ENCODE measurements around the gene TOB2.
"Not testable (repeated sequence)": the region's sequence is repeated elsewhere in the genome, so short reads cannot be mapped to it uniquely, and the experiment has no call there.

The TOB2 gene

DNA sequence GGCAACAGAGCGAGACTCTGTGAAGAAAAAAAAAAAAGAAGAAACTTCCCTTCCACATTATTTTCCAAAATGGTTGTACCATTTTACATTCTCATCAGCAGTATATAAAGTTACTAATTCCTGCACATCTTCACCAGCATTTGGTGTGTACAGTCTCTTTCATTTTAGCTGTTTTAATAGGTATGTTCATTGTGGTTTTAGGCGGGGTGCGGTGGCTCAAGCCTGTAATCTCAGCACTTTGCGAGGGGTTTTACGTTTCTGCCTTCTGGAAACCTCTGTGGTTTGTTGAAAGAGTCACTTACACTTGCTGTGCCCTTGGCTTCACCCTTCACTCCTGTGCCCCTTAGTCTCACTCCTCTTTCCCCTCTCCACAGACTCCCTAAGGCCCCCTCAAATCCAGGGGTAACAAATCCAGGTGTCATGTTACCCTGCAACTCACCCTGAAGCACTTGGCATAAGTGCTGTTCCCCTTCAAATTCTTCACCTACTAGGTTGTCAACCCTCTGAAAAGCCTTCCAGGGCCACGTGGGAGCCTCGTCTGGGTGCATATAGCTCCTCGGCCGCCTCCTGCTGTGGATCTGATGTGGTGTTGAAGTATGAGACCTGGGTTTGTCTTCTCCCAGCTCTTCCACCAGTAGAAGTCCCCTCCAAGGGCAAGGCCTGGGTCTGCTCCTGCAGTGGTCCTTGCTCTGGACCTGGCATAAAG lies 20.8 kb downstream of the TOB2 start:
- no peak for DNase-seq

DNA sequence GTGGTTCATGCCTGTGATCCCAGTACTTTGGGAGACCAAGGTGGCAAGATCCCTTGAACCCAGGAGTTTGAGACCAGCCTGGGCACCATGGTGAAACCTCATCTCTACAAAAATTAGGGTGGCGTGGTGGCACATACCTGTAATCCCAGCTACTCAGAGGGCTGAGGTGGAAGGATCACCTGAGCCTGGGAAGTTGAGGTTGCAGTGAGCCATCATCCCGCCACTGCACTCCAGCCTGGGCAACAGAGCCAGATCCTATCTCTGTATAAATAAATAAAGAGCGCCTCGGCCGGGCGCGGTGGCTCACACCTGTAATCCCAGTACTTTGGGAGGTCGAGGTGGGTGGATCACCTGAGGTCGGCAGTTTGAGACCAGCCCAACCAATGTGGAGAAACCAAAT lies 27.9 kb downstream of the TOB2 start:
- no peak for DNase-seq

DNA sequence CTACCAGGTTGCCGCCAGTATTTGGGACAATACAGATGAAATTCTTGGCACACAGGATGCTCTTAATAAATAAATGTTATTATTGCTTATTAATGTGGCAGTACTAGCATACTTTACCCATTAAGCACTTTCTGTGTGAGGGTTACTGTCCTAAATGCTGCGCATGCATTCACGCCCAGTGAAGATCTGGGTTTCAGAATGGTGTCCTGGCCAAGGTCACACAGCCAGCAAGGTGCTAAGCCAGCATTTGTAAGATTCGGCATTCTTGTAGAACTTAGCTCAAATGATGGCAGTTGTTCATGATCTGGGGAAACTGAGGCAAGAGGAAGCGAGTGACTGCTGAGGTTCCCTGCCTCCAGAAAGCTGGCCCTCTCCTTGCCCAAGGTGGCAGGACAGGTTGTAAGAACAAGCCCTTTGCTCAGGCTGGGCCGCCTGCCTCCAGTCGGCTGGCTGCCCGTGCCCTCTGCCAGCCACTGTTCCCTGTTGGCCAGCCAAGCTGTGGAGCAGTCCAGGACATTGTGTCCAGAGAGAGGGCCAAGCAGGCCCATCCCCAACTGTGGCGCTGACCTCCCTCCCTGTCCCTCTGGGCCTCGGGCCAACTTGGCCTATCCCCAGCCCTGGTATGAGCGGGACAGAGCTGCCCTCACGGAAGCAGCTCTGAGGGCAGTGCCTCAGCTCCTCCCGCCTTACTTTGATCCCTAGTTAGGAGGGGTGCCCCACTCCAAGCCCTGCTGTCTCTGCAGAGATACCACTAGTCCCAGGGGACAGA lies 28.8 kb downstream of the TOB2 start:
- DNase-seq: no peak

DNA sequence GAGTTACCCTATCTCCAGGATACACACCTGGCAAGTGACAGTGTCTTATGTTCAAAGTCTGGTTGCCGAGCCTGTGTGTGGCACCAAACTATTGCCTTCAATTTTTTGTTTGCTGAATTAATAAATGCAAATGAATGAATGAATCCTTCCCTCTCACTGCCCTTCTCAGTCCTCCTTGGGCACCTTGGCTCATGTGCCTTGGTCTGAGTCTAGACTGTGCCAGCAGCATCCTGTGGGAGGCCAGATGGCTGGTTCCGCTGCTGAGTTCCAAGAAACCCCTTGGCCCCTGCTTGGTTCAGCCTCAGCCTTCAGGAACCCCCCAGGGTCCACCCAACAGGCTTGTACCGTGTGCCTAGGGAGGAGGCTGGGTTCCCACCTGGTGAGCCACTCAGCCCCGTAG lies 31.0 kb downstream of the TOB2 start:
- DNase-seq: no peak

DNA sequence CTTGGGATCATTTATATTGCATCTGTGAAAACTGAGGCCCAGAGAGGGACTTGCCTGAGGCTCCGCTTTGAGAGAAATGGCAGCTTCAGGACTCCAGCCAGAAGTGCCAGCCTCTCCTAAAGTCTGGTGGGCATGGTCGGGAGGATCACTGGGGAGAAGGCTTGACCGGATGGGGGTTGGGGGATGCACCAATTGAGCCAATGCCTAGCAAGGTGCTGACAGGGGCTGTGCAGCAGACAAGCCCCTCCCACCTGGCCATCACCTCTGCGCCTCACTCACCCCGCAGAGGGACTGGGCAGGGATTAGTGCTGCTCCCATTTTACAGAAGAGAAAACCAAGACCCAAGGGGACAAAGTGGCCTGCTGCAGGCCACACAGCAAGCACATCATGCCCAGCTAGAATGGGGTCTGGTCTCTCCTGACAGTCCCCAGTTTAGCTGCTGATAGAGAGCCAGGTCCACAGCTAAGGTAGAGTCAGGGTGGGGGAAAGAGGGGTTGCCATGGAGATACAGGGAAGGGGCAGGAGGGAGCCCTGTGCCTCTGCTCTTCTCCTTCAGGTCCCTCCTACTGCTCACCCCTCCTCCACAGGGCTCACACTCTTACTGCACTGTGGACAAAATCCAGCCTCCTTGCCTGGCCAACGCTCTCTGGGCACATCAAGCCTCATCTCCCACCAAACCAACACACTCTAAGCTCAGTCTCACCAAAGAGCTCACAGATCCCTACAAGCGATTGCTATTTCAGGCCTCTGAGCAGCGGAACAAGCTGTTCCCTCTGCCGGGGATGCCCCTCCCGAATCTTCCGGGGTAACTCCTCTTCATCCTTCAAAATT lies 35.4 kb downstream of the TOB2 start:
- no peak for DNase-seq

DNA sequence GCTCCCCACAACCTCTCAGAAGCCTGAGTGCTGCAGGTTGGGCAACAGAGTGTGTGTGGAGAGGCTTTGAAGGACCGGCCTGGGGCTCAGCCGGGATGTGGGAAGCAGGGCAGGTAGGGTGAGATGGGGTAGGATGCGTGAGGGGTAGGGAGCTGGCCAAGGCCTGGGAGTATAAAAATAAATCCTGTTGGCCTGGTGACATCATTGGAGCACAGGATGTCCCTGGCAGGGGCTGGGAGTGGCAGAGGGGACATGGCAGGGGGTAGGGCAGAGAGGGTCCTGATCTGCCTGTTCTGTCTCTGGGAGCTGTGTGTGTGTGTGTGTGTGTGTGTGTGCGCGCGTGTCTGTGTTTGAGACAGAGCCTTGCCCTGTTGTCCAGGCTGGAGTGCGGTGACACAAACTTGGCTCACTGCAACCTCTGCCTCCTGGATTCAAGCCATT lies 36.3 kb downstream of the TOB2 start:
- DNase-seq: no peak

DNA sequence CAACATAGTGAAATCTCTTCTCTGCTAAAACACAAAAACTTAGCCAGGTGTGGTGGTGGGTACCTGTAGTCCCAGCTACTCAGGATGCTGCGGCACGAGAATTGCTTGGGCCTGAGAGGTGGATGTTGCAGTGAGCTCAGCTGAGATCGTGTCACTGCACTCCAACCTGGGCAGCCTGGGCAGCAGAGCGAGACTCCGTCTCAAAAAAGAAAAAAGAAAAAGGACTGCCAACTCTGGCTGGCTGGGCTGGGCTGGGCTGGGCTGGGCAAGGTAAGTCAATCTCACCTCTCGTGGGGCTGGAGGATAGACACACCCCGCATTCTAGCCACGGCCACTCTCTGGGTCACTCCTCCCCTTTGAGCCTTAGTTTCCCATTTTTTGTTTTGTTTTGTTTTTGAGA lies 37.9 kb downstream of the TOB2 start:
- no peak for DNase-seq

DNA sequence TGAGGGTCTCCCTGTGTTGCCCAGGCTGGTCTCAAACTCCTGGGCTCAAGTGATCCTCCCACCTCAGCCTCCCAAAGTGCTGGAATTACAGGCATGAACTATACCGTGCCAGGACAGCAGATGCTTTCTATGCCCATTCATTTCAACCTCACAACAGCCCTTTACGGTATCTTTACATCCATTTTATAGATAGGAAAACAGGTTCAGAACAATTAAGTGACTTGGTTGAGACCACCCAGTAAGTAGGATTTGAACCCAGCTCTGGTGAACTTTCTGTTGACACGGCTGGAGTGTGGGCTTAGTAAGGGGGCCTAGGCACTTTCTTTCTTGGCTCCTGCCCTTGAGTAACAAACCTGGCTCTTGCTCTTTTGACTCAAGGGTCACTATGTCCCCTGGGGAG lies 39.2 kb downstream of the TOB2 start:
- no peak for DNase-seq

DNA sequence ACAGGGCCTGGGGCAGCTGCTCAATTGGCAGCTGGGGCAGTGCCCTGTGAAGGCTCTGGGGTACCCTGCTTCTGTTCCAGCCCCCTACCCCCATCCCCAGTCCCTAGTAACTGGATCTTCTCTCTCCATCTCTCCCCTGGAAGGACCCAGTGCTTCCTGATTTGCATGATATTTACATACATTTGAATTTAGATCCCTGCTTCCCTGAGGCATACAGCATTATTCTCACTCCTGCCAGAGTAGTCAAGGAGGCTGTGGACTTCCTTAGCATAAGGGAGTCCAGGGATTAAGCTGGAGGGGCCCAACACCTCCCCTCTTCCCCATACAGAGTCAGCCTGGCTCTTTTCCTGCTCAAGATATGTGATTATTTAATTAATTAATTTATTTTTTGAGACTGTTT lies 40.2 kb downstream of the TOB2 start:
- DNase-seq: no peak

DNA sequence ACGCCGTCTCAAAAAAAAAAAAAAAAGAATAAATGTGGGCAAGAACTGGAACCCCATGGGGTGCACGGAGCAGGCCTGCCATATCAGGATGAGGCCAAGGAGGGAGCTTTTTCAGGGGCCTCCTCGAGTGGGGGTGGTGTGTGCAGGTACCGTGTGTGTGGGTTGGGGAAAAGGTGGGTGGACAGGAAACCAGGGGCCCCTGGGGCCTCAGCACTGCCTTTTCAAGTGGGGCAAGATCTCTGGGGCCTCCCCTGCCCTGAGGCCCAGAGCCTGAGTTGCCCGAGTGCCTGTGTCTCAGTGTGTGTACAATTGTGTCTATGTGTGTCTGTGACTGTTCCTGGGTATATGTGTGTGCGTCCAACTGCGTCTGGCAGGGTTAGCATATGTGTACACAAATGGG lies 41.0 kb downstream of the TOB2 start:
- no peak for DNase-seq

DNA sequence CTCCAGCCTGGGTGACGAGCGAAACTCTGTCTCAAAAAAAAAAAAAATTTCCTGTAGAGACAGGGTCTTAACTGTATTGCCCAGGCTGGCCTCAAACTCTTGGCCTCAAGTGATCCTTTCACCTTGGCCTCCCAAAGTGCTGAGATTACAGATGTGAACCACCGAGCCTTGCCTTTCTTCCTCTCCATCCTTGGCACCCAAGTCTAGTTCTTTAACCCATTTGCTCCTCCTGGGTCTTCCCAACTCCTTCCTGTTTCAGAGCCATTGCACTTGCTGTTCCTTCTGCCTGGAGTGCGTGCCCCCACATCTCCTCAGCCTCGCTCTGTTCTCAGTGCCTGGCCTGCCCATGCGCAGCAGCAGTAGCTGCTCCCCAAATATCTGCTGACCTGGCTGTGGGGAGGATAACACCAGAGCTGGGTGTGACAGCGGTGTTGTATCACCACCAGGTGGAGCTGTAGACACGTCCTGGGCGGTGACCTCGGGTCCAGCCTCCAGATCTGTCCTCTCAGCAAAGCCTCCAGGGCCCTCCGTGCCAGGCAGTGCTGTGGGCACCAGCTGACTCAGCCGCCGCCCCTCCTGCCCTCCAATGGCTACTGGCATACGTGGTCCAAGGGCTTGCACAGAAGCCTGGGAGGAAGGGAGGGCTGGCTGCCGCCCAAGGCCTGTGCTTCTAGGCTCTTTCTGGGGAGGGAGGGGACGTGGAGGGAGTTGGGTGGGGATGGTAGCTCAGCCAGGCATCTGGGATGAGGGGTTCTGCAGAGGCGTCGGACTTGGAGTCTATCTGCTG lies 42.9 kb downstream of the TOB2 start:
- peak; percentile 64 for DNase-seq

DNA sequence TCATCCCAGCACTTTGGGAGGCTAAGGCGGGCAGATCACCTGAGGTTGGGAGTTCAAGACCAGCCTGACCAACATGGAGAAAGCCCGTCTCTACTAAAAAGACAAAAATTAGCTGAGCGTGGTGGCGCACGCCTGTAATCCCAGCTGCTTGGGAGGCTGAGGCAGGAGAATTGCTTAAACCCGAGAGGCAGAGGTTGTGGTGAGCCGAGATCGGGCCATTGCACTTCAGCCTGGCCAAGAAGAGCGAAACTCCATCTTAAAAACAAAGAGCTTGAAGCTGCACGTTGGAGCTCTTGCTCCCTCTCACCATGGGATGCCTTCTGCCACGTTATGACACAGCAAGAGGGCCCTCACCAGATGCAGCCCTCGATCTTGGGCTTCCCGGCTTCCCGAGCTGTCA lies 43.8 kb downstream of the TOB2 start:
- DNase-seq: not testable (repeated sequence)

DNA sequence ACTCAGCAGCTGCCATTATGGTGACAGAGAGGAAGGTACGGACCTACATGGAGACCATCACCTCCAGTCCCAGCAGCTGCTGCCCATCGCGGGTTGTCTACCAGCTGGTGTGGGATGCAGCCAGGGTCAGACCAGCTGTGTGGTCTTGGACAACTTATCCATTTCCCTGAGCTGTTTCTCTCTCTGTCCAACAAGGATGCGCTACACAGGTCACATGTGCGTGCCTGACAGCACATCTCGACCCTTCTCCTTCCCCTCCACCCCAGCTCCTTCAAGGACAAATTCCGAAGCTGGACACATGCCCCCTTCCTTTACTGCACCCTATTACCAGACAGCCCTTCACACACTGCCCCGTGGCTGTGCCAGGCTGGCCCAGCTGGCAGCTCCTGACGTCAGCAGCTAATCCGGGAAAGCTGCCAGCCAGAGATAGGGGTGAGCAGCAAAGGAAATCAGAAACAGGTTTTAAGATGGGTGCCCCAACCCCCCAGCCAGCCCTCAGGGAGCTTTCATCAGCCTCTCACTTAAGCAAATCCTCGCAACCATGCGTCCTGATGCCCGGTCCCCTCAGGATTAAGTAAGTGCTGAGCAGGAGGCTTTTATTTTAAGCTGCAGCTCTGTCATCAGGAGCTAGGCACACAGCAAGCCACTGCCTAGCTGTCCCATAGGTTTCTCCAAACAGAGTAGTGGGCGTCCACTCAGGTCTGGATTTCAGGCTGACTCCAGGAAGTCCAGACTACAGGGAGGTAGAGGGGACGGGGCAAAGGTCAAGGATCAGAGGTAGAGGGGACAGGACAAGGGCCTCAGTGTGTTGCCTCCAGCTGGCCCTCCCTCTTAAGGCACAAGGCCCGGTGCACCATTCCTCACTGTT lies 44.6 kb downstream of the TOB2 start:
- DNase-seq: no peak

DNA sequence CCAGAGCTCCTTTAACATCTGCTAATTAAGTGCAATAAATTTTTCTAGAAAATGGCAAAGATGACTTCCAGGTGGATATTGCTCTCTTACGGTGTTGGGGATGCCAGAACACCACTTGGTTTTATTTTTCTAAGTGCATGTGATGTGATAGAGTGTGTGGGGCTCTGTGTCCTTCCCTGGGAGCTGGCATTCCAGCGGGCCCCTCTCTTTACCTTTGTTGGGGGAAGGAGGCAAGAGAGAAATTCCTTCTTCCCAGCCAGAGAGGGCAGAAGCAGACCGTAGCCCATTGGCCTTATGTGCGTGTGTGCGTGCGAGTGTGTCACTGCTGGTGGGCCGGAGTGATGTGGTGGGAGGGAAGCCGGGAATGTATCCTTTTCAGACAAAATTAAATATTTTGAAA lies 47.7 kb downstream of the TOB2 start:
- DNase-seq: no peak

DNA sequence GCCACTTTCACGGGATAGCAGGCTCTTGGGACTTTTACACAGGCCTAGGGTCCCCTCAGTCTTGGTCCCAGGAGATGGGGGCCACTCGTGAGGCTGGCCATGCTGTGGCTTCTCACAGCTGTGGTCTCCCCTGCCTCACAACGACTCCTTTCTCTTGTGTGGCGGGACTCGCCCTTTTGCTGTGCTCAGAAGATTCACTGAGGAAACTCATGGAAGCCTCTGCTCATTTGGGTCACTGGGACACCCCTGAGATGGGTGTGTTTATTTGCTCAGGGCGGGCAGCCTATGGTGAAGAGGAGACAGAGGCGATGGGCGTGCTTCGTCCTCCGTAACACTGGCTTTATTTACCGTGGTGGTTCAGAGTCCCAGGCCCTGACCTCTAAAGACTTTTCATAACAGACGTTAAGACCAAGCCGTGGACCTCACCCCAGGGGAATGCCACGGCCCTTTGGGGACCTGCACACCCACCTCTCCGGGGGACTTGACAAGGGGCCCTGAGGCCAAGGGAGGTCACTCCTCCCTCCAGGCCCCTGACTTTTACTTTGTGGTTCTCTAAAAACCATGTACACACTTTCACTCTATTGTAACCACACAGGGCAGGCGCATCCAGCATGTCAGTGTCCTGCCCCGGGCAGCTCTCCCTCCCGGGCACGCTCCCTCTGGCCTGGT lies 49.3 kb downstream of the TOB2 start:
- DNase-seq: no peak

DNA sequence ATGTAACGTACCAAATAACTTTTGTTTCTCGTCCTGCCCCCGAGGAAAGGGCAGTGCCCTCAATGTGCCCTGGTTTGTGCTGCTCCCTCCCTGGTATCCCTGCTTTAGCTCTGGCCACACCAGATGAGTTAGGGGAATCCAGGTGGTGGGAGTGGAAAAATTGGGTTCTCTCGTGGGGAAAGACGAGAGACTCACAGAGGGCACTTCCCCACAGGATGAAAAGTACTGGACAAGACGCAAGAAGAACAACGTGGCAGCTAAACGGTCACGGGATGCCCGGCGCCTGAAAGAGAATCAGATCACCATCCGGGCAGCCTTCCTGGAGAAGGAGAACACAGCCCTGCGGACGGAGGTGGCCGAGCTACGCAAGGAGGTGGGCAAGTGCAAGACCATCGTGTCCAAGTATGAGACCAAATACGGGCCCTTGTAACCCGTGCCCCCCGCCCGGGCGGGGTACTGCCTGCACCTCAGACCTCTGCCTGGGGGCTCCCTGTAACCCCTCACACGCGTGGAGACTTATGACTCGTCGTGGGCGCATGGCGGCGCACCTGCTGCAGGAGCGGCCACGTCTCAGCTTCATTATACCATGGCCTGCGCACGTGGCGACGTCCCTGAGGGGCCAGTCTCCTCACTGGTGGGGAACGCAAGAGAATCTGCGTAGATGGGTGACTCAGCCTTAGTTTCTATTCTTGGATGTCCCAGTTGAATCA lies 50.9 kb downstream of the TOB2 start:
- DNase-seq: no peak

DNA sequence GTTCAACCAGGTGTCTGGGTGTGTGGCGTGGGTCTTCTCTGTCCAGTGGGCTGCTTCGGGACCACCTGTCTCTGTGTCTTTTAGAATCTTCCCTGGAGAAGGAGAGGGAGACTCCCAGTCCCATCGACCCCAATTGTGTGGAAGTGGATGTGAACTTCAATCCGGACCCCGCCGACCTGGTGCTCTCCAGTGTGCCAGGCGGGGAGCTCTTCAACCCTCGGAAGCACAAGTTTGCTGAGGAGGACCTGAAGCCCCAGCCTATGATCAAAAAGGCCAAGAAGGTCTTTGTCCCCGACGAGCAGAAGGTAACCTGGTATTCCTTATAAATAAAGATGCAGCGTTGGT lies 52.6 kb downstream of the TOB2 start:
- DNase-seq: no peak

DNA sequence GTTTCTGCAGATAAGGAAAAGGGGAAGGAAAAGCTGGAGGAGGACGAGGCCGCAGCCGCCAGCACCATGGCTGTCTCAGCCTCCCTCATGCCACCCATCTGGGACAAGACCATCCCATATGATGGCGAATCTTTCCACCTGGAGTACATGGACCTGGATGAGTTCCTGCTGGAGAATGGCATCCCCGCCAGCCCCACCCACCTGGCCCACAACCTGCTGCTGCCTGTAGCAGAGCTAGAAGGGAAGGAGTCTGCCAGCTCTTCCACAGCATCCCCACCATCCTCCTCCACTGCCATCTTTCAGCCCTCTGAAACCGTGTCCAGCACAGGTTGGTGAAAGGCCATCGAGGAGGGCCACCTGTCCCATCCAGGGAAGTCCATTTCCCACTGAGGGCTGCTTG lies 59.3 kb downstream of the TOB2 start:
- DNase-seq: no peak

DNA sequence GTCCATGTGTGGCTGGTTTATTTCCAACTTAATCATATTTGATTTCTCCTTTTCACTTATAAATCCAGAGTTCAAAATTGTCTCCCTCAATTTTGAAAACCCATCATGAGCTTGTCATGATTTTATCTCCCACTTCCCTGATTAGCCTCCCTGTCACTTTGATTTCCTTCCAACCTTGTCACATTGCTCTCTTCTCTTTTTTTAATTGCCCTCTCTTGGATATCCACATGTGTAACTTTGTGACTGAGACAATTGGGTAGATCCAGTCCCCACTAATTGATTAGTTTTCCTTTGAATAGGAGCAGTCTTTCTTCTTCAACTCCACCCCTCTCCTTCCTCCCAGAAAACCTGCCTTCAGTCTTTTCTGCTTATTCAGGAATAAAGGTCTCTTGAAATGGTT lies 62.5 kb downstream of the TOB2 start:
- no peak for DNase-seq
